ENCODE data around the gene MED17.
A peak's percentile ranks its signal among the peaks of the same experiment; 100 is the strongest.
"Not testable (repeated sequence)": the region's sequence is repeated elsewhere in the genome, so short reads cannot be mapped to it uniquely, and the experiment has no call there.

The MED17 gene, protein sequence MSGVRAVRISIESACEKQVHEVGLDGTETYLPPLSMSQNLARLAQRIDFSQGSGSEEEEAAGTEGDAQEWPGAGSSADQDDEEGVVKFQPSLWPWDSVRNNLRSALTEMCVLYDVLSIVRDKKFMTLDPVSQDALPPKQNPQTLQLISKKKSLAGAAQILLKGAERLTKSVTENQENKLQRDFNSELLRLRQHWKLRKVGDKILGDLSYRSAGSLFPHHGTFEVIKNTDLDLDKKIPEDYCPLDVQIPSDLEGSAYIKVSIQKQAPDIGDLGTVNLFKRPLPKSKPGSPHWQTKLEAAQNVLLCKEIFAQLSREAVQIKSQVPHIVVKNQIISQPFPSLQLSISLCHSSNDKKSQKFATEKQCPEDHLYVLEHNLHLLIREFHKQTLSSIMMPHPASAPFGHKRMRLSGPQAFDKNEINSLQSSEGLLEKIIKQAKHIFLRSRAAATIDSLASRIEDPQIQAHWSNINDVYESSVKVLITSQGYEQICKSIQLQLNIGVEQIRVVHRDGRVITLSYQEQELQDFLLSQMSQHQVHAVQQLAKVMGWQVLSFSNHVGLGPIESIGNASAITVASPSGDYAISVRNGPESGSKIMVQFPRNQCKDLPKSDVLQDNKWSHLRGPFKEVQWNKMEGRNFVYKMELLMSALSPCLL

DNA sequence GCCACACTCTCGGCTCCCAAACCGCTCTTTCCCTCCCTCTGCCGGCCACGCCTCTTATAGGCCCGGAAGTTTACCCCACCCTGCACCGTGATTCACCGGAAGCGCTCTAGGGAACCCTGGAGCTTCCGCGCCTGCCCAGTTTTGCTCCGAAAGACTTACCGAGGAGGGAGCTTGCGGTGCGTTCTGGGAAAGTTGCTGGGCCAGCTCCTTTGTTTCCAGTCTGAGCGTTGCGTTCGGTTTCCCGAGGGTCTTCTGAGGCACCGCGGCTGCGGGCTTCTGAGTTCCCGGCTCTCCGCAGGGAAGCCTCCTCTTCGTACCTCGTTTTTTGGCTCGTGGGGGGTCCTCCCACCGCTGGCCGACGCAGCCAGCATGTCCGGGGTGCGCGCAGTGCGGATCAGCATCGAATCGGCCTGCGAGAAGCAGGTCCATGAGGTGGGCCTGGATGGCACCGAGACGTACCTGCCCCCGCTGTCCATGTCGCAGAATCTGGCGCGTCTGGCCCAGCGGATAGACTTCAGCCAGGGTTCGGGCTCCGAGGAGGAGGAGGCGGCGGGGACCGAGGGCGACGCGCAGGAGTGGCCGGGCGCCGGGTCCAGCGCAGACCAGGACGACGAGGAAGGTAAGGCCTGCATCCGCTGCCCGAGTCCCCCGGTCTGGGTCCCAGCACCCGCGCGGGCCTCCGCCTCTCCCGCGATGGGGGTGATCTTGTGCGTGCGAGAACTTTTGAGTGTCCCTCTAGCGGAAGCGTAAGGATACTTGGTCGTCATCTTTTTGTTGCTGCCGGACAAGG is at the start of gene MED17:
Gene MED17 (plus strand): TSS at position 138 of the 790 bp plus-strand sequence. CDS start 232 bp downstream, at position 370.
- peak; percentile 85 for DNase-seq (ENCODE audit: low read depth)

DNA sequence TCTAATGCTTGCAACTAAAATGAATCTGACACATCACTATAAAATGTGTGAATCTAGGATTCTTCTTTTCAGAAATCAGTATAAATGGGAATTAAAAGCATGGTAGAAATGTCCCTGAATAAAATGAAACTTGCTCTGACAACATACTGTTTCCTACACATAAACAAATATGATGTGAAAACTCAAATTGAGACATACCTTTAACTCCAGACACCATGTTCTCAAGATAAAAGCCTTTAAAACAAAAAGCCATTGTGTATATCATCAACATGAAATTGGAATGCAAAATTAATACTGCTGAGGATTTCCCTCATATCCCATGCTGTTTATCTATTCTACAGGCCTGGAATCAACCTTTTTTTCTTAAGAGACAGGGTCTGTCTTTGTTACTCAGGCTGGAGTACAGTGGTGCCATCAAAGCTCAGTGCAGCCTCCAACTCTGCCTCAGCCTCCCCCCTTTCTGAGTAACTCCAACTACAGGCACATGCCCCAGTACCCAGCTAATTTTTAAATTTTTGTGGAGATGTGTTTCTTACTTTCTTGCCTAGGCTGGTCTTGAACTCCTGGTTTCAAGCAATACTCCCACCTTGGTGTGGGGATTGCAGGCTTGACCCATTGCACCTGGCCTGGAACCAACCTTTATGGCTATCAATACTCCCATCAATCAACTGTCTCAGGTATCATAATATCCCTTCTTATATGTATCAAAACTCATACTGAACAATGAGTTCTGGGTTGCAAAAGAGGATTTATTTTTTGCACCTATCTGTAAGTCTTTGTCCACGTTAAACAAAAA is 49.5 kb upstream of the MED17 start:
- DNase-seq (ENCODE audit: low read depth): no peak

DNA sequence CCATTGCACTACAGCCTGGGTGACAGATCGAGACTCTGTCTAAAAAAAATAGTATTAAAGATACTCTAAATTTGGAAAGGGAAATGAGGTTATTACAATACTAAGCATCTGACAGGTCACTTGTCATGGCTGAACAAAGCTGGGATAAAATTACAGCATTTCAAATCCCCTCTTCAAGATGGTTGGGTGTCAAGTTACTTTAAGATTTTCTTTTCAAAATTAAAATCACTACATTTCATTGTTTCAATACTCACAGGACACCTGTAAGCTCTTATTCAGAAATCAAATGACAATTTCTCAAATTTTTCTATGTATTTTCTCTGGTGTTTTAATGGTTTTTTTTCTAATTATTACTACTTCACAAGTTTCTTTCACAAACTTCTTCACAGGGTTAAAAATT is 48.5 kb upstream of the MED17 start:
- no peak for DNase-seq (ENCODE audit: low read depth)

DNA sequence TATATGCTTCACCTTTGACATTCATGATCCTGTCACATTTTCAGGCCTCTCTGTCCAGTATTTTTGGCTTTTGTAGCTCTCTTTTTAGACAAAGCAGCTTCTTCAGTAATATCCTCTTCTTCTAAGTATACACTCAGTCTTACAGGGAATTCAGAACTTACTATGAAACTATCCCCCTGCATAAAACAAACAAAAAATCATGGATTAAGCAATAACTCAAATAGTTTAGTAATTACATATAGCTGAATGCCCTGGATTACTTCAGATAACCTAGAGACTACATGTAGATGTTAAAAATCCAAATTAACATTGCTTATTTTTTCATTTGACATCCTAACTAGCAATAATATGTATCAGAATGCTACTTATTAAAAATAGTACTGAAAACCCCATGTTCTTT is 48.0 kb upstream of the MED17 start:
- DNase-seq (ENCODE audit: low read depth): no peak

DNA sequence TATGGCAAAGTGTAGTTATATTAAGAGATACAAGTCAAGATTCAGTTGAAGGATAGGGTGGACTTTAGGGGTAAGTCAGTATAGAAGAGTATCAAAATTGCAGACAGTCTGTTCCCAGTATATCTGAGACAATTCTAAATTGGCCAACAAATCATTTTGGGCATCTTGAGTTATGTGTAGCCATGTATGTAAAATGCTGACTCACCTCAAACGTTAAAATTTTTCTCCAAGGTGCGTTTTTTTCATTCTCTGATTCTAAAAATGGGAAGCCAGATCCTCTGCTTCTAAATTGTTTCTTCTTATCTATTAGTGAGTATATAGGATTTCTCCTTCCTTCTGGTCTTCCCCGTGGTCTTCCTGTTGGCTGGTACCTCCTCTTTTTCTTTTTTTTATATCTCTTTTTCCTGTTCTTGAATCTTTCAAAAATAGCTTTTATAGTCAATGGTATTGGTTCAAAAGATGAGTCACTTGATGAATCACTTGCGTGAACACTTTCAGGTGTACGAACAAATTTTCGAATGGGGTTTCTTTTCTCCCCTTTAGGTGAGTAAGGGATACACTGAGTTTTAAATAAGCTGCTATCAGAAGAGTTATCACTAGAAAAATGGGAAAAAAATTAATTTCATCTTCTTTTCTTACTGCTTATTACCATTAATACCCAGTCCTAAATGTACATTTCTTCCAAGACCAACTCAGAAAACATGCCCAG is 46.0 kb upstream of the MED17 start:
- no peak for DNase-seq (ENCODE audit: low read depth)

DNA sequence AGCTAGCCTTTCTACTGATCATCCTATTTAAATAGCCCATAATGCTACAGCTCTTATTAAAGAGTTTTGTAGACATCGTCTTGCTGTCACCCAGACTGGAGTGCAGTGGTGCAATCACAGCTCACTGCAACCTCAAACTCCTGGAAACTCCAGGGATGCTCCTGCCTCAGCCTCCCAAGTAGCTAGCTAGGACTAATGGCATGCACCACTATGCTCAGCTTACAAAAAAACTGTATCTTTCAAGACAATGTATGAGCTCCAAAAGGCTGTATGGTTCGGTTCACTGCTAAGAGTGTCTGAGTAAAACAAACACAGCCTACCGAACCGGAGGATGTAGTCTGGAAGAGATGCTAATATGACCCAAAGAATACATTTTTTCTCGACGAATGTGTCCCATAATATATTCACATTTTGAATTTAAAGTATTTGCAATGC is 45.4 kb upstream of the MED17 start:
- no peak for DNase-seq (ENCODE audit: low read depth)

DNA sequence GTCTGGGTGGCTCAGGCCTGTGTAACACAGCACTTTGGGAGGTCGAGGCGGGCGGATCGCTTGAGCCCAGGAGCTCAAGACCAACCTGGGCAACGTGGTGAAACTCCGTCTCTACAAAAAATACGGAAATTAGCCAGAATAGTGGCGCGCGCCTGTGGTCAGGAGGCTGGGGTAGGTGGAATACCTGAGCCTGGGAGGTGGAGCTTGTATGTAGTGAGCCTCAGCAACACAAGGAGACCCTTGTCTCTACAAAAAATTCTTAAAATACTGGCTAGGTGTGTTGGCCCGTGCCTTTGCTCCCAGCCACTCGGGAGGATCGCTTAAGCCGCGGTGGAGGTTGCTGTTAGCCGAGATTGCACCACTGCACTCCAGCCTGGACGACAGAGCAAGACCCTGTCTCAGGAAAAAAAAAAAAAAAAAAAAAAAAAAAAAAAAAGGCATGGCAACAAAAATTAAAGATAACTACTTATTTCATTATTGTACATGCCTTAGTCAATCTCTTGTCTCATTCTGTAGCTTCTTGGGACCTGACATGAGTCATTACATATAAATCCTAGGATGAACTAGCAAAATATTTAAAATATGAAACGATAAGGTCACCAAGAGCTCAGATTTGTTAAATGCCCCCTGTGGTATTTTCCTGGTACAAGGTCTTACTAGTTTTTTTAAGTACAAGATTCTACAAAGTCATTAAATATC is 43.9 kb upstream of the MED17 start:
- no peak for DNase-seq (ENCODE audit: low read depth)

DNA sequence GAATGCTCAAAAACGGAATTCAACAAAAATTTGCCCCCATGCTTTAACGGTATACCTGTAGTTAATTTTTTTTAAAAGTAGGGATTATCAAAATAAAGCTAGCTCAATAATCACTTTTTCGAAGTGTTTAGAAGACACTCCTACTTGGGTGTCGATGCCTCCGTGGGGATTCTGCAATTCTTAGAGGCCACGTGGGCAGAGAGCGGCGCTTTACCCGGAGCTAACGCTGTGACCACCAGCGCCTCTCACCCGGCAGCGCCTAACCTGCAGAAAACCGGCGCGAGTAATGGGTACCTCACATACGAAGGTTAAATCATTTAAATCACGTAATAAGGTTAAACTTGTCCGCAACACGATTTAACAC is 43.4 kb upstream of the MED17 start:
- peak; percentile 45 for DNase-seq (ENCODE audit: low read depth)

DNA sequence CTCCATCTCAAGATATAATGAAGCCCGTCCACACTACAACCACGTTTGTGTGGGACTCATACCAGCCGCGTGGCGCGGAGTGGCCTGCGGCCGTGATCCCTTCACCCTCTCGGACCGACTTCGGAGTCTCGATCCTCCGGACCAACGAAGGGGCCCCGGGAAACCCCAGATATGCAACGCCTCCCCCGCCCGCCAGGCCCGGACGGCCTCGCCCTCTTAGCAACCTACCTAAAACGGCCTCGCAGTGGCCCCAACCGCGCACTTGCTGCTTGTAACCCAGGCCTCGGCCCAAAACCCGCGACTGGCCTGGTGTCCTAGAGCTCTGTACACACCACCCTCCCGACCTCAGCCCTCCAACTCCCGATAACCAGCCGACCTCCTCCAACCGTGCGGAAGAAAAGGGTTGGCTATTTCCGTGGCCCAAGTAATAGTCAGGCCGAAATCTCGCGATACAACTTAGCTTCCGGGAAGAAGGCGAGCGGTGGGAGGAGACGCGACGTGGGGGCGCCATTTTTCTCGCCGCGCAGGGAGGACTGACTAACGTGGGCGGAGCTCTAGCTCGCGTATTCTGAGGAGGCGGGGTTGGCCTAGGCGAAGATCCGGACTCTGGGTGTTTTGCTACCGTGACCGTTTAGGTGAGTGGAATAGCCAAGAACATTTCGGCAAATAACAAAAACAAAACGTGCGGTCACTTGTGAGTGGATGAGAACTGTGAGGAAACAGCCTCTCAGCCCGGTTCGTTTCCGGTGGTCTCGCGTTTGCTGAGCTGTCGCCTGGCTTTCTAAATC is 42.8 kb upstream of the MED17 start, which contains the start of the genes C11orf54 and TAF1D:
Gene C11orf54 (plus strand): TSS at position 579 of the 788 bp plus-strand sequence. CDS start 5,722 bp downstream, outside the sequence.
Gene TAF1D (minus strand): TSS at position 402 of the 788 bp plus-strand sequence. CDS start 2,191 bp downstream, outside the sequence.
- peak; percentile 94 for DNase-seq (ENCODE audit: low read depth)

DNA sequence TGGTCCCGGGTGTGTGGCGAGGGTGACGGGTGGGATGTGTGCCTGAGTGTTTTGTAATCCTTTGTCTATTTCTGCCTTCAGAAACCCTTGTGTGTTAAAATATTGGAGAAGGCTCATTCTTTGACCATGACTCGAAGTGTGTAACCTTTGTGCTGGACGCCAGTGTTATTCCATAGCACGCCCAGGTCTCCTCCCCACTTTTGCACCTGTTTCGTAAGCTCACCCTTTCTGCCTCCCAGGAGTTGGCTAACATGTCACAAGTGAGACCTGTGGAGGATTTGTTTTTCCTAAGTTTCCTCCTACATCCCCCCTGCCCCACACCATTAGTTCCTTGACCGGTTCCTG is 42.2 kb upstream of the MED17 start:
- no peak for DNase-seq (ENCODE audit: low read depth)

DNA sequence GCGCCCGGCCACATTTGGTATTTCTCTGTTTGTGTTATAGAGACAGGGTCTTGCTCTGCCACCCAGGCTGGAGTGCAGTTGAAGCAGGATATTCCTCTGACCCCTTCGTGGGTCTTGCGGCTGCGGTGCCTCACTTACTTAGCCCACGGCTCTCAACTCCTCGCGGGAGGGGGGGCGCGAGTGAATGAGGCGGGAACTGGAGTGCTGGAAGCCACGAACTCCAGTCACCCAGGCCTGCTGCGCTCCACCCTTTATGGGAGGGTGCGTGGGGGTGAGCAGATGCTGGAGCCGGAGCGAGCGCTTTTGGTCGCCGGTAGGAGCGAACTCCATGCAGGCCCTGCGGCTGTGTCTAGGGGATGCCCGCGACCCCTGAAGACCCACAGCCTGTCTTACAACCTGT is 40.8 kb upstream of the MED17 start:
- no peak for DNase-seq (ENCODE audit: low read depth)

DNA sequence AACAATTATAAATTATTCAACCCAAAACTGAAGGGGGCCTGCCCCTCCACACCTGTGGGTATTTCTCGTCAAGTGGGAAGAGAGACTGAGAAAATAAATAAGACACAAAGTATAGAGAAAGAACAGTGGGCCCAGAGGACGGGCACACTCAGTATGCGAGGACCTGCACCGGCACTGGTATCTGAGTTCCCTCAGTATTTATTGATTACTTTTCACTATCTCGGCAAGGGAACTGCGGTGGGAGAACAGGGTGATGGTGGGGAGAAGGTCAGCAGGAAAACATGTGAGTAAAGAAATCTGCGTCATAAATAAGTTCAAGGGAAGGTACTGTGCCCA is 39.4 kb upstream of the MED17 start:
- no peak for DNase-seq (ENCODE audit: low read depth)

DNA sequence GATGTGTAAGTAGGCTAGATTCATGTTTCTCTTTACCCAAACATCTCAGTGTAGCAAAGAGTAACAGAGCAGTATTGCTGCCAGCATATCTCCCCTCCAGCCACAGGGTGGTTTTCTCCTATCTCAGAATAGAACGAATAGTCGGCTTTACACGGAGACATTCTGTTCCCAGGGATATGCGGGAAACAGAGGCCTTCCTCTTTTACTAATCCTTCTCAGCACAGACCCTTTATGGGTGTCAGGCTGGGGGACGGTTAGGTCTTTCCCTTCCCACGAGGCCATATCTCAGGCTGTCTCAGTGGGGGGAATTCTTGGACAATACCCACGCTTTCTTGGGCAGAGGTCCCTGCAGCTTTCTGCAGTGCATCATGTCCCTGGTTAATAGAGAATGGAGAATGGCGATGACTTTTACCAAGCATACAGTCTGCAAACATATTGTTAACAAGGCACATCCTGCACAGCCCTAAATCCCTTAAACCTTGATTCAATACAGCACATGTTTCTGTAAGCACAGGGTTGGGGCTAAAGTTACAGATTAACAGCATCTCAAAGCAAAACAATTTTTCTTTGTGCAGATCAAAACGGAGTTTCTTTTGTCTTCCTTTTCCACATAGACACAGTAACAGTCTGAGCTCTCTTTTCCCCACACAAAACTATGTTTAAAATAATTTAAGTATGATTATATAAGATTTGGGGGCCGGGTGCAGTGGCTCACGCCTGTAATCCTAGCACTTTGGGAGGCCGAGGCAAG is 38.9 kb upstream of the MED17 start:
- DNase-seq (ENCODE audit: low read depth): not testable (repeated sequence)

DNA sequence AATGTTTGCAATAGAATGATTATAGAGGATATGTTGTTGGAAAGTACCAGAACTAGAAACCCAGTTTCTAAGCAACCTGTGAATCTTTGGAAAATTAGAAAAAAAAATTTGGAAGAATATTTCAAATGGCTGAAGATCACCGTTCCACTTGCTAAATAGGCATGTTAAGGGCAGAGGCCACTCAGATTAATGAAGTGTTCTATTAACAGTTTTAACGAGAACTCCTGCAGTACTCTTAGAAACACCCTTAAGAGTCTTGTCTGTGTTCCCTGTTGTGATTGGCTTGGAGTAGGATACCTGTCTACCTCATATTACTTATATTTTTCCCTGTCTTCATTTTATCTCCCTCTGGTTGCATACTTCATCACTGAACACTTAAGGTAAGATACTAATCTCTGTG is 38.0 kb upstream of the MED17 start:
- DNase-seq (ENCODE audit: low read depth): no peak

DNA sequence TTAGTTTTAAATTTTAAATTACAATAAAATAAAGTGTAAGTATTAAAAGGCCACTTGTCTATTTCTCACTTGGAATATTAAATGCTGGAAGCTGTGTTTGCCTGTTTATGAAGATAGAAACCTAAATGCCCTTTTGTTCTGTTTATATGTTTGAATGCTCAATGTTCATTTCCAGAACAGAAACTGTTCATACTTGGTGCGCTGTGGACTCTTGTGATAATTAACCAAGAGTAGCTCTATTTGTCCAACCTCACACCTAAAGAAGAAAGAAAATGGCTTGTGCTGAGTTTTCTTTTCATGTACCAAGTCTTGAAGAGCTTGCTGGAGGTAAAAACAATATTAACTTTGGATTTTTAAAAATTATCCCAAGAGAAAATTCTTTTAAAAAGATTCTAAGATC is 37.0 kb upstream of the MED17 start:
- DNase-seq (ENCODE audit: low read depth): no peak

DNA sequence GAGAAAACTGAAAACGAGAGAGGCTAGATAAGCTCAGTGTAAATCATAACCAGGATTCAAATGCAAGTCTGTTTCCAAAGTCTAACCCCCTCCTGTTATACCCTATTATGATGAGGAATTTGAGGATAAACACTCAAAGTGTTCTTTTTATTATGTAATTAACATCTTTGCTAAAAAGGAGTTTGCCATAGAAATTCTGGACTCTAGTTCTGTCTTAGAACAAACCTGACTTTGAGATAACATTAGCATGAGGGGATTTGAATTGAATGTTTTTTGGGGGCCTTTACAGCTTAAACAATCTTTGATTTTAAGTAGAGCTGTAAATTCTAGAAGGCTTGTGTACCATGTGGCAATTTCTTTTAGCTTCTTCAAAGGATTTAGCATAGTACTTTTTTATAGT is 33.1 kb upstream of the MED17 start:
- DNase-seq (ENCODE audit: low read depth): no peak

DNA sequence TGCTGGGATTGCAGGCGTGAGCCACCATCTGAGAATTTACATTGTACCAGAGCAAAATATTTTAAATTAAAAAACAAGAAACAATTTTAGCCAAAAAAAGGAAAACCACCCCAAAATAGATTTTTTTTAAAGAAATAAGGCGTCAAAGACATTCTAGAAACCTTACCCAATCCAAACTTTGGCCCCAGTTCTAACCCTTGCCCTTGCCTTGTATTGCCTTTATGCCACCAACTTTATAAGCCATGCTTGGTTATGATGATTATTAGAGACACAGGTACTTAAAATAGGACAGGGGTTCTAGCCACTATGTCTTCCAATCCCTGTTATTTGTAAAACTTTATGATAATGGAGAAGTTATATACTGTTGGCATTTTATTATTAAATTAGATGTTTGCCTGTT is 30.8 kb upstream of the MED17 start:
- DNase-seq (ENCODE audit: low read depth): no peak

DNA sequence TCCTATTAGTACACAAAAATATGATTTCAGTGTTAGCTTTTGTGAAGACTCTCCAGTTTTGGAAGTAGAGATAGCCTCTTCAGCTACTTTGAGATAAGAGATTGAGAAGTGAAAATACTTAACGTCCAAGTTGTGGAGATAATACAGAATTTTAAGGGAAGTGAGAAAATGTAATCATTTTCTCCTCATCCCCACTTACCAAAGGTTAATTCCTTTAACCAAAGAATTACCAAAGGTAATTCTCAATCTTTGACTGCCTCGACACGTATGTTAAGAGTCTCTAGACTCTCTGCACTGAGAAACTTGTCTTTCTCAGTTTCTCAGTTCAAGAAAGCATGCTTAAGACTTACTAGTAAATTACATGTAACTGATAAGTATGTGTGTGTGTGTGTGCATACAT is 27.3 kb upstream of the MED17 start:
- DNase-seq (ENCODE audit: low read depth): no peak

DNA sequence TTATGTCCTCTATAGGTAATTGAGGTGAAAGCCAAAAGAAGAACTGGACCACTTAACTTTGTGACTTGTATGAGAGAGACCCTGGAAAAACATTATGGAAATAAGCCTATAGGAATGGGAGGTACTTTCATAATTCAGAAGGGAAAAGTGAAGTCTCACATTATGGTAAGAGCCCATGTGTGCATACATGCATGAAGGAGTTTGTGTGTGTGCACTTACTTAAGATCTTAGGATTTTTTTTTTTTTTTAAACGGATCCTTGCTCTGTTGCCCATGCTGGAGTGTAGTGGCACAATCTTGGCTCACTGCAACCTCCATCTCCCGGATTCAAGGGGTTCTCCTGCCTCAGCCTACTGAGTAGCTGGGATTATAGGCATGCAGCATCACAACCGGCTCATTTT is 26.8 kb upstream of the MED17 start:
- DNase-seq (ENCODE audit: low read depth): no peak

All from activated gamma-delta T cell treated with anti-CD3 and anti-CD28 coated beads, Interleukin-2, amount 50 U/mL, for 16 hours (primary cell).